ENCODE results near the gene NRDE2.
"Not testable (repeated sequence)": the region's sequence is repeated elsewhere in the genome, so short reads cannot be mapped to it uniquely, and the experiment has no call there.

The NRDE2 gene

DNA sequence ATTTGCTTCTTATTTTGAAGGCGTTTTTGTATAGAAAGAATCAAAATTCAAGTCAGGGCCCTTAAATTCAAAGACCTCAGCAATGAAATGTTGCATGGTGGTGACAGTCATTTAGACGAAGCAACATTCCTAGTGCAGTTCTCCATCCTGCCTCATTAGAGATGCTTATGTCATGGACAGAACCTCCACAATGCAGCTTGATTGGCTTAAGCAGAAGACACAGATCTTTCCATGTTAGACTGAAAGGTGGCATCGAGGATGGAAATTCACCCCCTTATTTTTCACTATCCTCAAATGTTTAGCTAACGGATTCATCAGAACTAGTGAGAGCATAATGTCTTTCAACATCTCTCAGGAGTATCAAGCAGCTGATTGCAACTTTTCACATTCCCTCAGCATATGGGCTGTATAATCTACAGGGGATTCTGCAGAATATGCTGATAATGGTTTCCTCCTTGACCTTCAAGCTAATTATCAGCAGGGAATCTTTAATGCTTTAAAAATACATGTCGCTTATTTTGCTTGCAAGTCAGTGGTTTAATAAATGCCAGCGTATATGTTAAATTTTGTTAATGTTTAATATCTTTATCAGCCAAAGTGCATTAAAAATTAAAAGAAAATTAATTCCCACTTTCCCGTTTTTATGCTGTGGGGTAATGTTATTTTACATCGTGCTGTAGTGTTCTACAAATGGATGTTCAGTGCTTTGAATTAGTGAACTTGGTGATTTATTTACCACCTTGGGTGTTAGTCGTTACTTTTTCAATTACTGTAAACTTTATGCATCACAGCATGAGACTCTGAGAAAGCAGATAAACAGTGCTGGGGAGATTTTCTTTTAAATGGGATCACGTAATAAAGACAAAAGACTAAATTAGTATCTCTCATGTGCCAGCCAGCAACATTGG is 12.8 kb upstream of the NRDE2 start:
- no peak for DNase-seq

DNA sequence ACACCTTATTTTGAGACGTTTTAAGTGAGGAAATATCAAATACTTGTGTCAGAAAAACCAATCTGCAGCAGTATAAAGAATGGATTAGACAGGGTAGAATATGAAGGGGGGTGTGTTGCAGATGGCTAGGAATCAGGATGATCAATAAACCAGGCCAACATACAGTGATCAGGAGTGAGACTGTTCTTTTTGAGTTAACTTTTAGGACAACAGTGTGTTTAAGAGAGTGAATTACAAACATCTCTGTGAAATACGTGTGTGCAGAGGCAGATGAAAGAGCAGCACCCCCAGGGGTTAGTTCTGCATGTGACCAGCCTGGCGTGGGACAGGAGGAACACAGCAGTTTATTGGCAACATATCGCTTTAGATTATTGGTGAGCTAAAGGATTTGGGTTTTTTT is 10.6 kb upstream of the NRDE2 start:
- DNase-seq: no peak

DNA sequence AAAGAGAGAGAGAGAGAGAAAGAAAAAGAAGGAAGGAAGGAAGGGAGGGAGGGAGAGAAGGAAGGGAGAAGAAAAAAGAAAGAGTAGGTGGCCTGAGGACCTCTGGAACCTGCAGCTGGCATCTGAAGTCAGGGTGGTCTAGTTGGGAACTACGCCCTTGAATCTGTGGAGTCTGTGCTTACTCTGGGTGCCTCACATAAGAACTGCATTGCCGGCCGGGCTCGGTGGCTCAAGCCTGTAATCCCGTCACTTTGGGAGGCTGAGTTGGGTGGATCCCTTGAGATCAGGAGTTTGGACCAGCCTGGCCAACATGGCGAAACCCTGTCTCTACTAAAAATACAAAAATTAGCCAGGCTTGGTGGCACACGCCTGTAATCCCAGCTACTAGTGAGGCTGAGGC is 10.0 kb upstream of the NRDE2 start:
- DNase-seq: no peak

DNA sequence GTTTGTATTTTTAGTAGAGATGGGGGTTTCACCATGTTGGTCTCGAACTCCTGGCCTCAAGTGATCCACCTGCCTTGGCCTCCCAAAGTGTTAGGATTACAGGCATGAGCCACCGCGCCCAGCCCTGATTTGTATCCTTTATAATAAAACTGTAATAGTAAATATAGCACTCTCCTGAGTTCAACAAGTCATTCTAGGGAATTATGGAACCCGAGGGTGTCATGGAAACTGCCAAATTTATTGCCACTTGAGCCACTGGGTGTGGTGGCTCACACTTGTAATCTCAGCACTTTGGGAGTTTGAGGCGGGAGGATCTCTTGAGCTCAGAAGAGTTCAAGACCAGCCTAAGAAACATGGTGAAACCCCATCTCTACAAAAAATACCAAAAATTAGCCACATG is 9.5 kb upstream of the NRDE2 start:
- DNase-seq: not testable (repeated sequence)

DNA sequence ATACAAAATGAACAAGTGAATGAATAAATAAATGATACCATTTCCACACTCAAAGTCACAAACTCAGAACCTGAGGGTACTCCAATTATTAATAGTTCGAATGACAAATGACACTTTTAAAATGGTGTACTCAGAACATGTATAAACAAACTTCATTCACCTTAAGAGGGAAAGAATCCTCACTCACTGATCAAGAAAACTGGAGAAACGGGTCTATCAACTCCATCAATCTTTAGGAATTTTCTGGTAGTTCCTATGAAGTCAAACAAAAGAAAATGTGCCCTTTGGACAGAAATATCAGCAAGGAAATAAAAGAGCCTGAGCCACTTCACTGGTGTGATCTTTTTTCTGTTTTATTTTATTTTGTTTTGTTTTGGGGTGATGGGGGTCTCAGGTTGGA is 5.2 kb upstream of the NRDE2 start:
- no peak for DNase-seq

DNA sequence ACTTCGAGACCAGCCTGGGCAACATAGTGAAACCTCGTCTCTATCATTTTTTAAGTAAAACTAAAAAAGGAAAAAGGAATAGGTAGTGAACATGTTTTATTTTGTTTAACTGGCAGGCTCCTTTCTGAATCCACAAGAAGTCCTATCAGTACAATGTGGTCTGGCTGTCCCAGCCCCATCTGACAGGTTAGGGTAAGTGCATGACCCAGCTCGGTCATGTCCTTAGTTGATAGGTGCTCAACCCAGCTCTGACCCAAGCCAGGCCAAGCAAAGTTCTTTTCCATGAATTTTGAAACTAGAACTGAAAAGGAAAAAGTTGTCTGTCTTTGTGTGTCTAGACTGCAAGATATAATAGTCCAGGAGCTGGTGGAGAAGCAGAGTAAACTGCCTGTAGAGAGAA is 4.7 kb upstream of the NRDE2 start:
- no peak for DNase-seq

DNA sequence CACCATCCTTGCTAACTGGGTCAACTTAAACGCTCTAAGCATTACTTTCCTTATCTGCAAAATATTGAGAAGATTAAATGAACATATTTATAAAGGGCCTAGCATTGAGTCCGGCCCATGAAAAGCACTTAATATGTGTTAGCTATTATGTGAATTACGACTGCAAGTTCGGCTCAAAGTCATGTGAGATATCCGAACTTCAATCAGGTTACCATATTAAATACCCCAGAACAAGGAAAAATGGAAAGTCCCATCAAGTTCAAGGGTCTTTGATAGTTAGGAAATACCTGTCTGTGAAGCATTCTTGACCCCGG is 487 bp upstream of the NRDE2 start:
- DNase-seq: no peak

DNA sequence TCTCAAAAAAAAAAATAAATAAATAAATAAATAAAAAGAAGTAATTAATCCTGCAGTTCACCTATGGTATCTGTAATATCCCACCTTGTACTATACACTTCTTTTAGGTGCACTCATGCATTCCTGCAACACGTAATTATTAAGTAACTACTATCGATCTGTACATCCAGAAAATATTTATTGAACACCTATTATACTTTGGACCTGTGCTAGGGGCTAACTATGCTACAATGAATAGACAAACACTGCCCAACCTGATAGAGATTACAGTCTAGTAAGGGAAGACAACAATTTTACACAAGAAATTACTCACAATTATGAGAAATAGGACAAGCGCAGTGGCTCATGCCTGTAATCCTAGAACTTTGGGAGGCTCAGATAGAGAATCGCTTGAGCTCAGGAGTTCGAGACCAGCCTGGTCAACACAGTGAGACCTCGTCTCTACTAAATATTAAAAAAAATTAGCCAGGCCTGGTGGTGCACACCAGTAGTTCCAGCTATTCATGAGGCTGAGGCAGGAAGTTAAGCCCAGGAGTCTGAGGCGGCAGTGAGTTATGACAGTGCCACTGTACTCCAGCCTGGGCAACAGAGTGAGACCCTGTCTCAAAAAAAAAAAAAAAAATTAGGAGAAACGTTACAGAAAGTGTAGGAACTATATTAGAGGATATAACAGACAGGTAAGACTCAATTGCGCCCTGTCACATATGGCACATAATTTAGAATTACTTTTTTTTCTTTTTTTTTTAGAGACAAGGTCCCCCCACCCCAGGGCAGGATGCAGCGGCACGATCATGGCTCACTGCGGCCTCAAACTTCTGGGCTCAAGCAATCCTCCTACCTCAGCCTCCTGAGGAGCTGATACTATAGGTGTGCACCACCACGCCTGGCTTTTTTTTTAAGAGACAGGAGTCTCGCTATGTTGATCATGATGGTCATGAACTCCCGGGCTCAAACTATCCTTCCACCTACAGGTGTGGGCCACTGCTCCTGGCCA is 1.2 kb downstream of the NRDE2 start:
- no peak for DNase-seq

DNA sequence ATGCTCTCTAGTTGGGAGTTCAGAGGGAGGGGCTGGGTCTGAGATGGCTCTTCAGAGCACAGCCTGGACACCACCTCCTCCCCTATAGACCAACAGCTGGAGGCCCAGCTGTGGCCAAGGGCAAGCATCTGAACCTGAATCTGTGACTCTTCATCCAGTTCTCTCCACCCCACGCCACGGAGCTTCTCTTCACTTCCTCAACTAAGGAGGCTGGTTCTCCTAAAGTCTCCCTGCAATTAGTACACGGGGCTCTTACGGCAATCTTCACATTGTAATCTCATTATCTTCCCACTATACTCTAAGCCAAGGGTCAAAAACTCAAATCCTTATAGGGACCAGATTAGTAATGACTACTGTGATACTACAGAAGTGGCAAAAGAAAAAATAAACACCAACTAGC is 9.8 kb downstream of the NRDE2 start:
- DNase-seq: no peak

DNA sequence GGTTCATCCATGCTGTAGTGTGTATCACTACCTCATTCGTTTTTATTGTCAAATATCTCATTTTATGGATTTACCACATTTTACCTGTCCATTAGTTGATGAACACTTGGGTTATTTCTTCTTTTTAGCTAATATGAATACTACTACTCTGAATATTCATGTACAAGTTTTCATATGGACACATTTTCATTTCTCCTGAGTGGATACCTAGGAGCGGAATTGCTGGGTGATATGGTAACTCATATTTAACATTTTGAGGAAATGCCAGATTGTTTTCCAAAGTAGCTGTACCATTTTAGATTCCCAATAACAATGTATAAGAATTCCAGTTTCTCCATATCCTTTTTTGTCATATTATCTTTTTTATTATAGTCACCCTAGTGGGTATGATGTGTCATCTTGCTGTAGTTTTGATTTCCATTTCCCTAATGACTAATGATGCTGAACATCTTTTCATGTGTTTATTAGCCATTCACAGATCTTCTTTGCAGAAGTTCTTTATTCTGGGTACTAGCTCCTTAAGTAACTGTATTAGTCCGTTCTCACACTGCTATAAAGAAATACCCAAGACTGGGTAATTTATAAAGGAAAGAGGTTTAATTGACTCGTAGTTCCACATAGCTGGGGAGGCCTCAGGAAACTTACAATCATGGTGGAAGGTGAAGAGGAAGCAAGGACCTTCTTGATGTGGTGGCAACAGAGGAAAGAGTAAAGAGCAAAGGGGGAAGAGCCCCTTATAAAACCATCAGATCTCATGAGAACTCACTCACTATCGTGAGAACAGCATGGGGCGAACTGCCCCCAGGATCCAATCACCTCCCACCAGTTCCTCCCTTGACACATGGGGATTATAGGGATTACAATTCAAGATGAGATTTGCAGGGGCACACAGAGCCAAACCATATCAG is 11.9 kb downstream of the NRDE2 start:
- no peak for DNase-seq

DNA sequence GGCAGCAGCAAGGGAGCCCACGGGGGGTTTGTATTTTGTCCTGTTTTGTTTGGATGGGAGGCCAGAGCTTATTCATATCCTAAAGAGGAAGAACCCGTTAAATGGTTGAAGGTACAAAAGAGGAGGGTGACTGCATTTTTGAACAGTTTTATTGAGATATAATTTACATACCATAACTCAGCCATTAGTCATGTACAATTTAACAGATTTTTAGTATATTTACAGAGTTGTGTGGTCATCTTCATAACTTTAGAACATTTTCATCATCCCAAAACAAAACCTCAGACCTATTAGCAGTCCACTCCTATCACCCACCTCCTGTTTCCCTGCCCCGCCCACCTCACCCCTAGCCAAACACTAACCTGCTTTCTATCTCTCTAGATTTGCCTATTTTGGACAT is 12.6 kb downstream of the NRDE2 start:
- no peak for DNase-seq

DNA sequence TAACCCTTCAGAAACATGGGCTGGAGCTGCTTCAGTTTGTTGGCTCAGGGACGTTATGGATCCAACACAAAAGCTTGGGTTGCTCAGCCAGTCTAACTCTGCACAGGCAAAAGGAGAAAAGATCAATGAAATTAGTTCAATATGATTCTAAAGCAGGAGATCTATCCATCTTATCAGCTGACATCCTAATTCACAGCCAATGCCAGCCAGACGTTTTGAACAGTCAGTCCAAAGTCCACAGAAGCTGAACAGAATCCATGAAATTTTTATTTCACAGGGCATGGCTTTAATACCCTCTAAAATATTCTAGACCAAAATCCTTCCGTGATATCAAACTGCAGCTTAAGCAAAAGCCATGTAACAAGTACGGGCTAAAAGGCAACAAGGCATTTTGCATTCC is 13.7 kb downstream of the NRDE2 start:
- no peak for DNase-seq

DNA sequence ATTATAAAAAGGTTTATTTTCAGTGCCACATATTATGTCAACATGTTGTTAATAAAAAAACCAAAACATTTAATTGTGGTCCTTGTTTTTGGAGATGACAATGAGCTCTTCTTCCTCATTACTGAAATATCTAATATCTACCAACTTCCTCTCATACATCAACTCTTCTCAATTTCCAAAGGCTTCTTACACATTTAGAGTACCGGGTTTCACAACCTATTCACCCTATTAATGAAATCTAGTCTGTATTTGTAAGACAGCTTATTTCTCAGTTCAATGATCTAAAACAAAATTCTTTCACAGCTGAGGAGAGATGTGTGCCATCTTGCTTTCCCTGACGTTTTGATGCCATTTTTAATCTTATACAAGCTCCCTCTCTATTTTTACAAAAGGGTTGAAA is 14.5 kb downstream of the NRDE2 start:
- no peak for DNase-seq

DNA sequence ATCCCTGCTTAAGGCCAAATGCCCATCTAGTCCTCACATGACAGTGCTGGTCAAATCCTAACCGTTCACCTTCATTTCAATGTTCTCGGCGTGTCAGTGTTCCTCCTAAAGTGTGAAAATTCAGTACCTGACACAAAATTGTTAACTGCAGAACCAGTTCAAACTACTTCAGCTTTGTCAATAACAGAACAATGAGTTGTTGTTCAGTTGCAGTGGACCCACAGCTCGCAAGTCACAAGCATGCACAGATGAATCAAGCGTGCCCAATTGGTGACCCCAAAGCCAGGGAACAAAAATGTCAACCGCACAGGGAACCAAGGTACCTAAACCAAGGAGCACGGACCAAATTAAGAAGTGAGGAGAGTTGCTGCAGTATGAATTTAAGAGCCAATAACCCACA is 23.2 kb downstream of the NRDE2 start:
- DNase-seq: no peak

DNA sequence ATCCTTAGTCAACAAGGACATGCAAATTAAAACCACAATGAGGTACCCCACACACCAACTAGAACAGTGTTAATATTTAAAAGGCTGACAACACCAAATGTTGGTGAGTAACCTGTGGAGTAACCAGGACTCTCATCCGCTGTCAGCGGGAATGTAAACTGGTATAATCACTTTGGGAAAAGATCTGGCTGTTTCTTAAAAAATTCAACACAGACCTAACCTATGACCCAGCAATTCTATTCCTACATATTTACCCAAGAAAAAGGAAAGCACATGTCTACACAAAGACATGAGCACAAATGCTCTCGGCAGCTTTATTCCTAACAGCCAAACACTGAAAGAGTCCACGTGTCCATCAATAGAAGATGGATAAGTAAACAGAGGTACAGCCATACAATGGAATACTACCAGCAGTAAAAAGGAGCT is 26.6 kb downstream of the NRDE2 start:
- DNase-seq: no peak

DNA sequence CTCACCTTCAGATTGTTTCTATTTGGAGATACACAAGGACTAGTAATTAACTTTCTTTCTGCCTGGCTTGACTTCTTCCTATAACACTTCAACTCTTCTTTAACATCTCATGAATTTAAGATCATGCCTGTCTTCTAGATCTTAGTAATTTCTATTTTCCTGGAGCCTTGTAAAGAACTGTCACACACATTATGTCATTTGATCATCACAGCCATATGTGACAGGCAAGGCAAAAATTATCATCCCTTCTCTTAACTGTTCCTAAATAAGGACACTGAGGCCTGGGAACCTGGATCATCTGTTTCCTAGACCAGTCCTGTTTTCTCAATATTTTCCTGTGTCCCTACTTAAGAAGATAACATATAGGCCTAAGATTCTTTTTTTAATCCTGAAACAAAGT is 27.2 kb downstream of the NRDE2 start:
- no peak for DNase-seq

DNA sequence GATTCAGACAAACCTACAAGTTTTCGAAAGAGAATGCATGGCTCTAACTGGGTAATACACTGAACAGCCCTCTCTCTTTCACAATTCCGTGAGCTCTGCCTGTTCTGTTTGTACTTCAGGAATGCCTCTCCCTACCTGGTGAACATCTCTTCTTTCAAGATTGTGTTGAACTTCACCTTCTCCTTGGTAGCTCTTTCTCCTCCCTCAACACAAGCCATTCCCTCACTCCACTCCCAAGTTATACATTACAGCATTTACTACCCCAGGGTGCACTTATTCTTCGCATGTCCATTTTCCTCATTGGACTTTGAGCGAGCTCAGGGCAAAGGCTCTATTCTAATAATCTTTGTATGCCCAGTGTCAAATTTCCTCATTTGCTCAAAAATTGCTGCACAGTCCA is 28.3 kb downstream of the NRDE2 start:
- no peak for DNase-seq

DNA sequence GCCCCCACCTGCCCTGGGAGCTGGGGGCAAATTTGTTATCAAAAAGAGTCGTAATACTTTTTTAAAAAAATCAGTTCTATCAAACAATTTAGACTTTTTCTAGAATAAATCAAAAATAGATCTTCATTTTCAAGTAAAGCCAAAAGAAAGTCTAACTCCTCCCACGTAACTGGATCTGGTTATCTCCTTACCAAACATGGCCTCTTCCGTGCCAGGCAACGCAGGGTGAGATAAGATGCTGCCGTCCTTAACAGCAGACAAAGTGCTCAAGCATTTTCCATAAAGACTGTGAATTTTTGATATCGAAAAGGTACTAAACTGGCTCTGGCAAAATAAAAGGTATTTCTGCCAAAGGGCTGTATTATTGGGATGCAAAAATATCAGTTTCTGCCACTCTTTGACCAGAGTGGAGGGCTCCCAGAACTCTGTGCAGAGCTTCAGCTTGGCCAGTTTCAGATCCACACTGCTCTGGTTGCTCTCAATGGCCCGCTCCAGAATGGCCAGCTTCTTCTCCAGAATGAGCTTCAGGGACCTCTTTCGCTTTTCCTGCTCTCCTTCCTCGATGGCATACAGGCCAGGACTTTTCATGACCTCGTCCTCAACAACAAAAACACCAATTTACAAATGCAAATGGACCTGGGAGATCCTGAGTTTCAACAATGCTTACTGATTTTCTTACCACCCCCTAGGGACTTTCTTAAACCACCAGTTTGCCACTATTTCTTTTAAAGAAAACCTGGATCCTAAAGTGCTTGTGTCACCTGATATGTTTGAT is 29.0 kb downstream of the NRDE2 start:
- DNase-seq: no peak

DNA sequence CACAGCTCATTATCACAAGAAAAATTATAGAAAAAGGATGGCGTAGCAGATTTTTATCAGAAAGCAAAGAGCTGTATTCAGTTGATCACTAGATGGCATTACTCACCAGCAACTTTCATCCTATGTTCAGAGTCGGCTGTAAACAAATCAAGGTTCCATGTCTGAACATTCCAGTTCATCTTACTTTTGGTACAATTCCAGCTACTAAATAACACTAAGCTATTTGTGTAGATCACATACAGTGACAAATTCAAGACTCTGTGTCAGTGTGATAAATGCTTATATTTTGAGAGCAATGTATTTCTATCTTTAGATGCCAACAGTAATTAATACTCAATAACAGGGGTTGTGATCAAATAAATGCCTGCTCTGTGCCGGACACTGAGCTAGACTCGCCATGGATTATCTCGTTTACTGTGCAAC is 30.1 kb downstream of the NRDE2 start:
- DNase-seq: no peak

DNA sequence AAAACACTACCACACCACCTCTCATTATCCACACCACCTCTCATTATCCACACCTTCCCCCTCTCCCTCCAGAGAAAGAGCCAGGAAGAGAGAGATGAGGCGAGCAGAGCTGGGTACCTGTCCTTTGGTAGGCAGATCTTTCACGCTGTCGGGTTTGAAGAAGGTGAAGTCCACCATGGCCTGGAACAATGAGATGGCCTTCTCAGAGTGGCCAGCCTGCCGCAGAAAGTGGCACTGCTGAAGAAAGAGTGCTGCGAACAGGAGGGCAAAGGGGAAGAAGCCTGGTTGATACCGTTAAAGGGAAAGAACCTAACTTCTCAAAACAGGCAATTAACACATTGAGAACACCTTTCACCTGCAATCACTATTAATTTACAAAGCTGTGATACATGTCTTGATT is 30.6 kb downstream of the NRDE2 start:
- no peak for DNase-seq

DNA sequence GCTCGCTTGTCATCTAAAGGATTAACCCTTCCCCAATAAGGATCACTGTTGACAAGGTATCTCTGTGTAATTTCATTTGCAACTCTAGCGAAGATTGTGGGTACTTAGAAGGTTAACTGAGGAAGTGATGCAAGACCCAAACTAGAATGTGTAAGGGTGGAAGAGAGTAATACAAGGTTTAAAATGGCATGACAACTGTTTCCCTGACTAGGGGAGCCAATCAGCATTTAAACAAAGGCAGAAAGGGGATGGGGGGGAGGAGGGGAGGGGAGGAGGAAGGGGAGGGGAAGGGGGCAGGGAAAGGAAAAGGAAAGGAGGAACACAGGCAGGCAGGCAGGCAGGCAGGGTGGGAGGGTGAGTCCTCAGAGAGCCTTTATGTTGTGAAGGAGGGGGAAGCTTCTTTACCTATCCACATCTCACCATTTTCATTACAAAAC is 31.1 kb downstream of the NRDE2 start:
- no peak for DNase-seq

DNA sequence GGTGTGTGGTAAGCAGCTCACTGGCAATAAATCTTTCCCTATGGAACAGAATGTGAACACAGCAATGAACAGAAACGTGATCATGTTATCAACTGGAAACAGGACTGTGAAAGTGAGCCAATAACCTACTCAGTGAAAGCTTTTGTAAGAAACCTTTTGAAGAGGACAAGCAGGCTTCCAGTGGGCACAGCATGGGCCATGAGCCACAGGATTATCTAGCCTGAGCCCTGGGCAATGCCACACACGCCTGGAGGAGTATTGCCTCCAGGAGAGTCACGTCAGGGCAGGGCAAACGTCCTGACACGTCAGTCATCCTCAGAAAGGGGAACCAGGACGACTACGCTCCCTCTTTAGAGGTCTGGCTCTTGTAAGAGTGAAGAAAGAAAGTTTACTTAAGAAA is 32.3 kb downstream of the NRDE2 start:
- DNase-seq: no peak
